ENCODE data around the gene DDAH2.

- TF ChIP-seq SUZ12 (IDR thresholded peaks at IDR 0.05; ENCODE audit: extremely low read depth, insufficient read depth, insufficient read length): no peak
- no peak for TF ChIP-seq YY1 (IDR thresholded peaks at IDR 0.05; ENCODE audit: insufficient read depth, insufficient read length)
Observed at GRCh38 chr6:31737315-31737990, 8.4 kb upstream of the DDAH2 start.

All from NT2/D1 (cell line).